ENCODE measurements around the gene TRPM5. TPM values are rescaled to one million over a fixed set of nuclear protein-coding genes. Genes with fewer than 3 reads are reported as not detected.

The TRPM5 gene
- polyA plus RNA-seq, 1 donor (not counting 4 experiments of a cell fraction or from before 2014, with no cell fraction given), result not detected

- H3K27me3 ChIP-seq (ENCODE audit: control insufficient read depth, extremely low read depth, insufficient read depth, low read length), result no peaks in the 10 kb centered on the region
- no peak overlapping the region for H3K27ac ChIP-seq (ENCODE audit: control insufficient read depth, insufficient read depth, low read length)
- no peak overlapping the region for H2AFZ ChIP-seq (ENCODE audit: control insufficient read depth, low read length)
- no peaks in the 10 kb centered on the region for H4K20me1 ChIP-seq (ENCODE audit: control insufficient read depth, extremely low read depth, insufficient read depth, low read length)
- H3K9me1 ChIP-seq (ENCODE audit: control insufficient read depth, extremely low read depth, insufficient read depth, low read length), result no peaks in the 10 kb centered on the region
- no peaks in the 10 kb centered on the region for H3K79me2 ChIP-seq (ENCODE audit: control insufficient read depth, insufficient read depth, low read length)
- no peak overlapping the region for H3K9ac ChIP-seq (ENCODE audit: control insufficient read depth, extremely low read depth, insufficient read depth, low read length)
- H3K4me3 ChIP-seq (ENCODE audit: control insufficient read depth in 2 of 3, extremely low read depth in 1 of 3, insufficient read depth in 2 of 3, low read depth in 1 of 3, low read length in 3 of 3), result no peak overlapping the region
- TF ChIP-seq CTCF (optimal IDR thresholded peaks at IDR 0.05 in 1 of 3, IDR thresholded peaks at IDR 0.05 in 1 of 3, conservative IDR thresholded peaks at IDR 0.05 in 1 of 3; ENCODE audit: extremely low read depth in 1 of 3, insufficient read depth in 2 of 3, low read length in 3 of 3) (no peak), EZH2 (IDR thresholded peaks at IDR 0.05; ENCODE audit: low read length) (no peak)
- FAIRE-seq (no peak), DNase-seq (ENCODE audit: low read depth, low spot score) (no peak)
- H3K9me3 ChIP-seq (ENCODE audit: control insufficient read depth, low read depth, low read length), result no peaks in the 10 kb centered on the region
- dilution Hi-C loops (cut with MboI; ENCODE audit: extremely low pct_ligation_motif_present, low sequenced_read_pairs), result no loop called here
- H3K4me1 ChIP-seq (ENCODE audit: control insufficient read depth, extremely low read depth, insufficient read depth, low read length), result no peaks in the 10 kb centered on the region
- no peaks in the 10 kb centered on the region for H3K36me3 ChIP-seq (ENCODE audit: control insufficient read depth in 2 of 2, extremely low read depth in 1 of 2, insufficient read depth in 2 of 2, low read length in 2 of 2)
- H3K4me2 ChIP-seq (ENCODE audit: control insufficient read depth, extremely low read depth, insufficient read depth, low read depth, low read length), result no peak overlapping the region
Measured at GRCh38 chr11:2414616-2415015, 29.7 kb downstream of the TRPM5 start.

GRCh38 chr11:2413742-2414579 lies 30.4 kb downstream of the TRPM5 start:
- no peaks in the 10 kb centered on the region for H3K79me2 ChIP-seq (ENCODE audit: control insufficient read depth, insufficient read depth, low read length)
- no peaks in the 10 kb centered on the region for H3K9me1 ChIP-seq (ENCODE audit: control insufficient read depth, extremely low read depth, insufficient read depth, low read length)
- H3K27me3 ChIP-seq (ENCODE audit: control insufficient read depth, extremely low read depth, insufficient read depth, low read length), result no peaks in the 10 kb centered on the region
- H3K36me3 ChIP-seq (ENCODE audit: control insufficient read depth in 2 of 2, extremely low read depth in 1 of 2, insufficient read depth in 2 of 2, low read length in 2 of 2), result no peaks in the 10 kb centered on the region
- H3K4me2 ChIP-seq (ENCODE audit: control insufficient read depth, extremely low read depth, insufficient read depth, low read depth, low read length), result no peak overlapping the region
- TF ChIP-seq CTCF (optimal IDR thresholded peaks at IDR 0.05 in 1 of 3, IDR thresholded peaks at IDR 0.05 in 1 of 3, conservative IDR thresholded peaks at IDR 0.05 in 1 of 3; ENCODE audit: extremely low read depth in 1 of 3, insufficient read depth in 2 of 3, low read length in 3 of 3) (no peak), EZH2 (IDR thresholded peaks at IDR 0.05; ENCODE audit: low read length) (no peak)
- H3K9me3 ChIP-seq (ENCODE audit: control insufficient read depth, low read depth, low read length), result no peaks in the 10 kb centered on the region
- FAIRE-seq, result no peak
- DNase-seq (ENCODE audit: low read depth, low spot score), result no peak
- dilution Hi-C loops (cut with MboI; ENCODE audit: extremely low pct_ligation_motif_present, low sequenced_read_pairs), result no loop called here
- no peak overlapping the region for H2AFZ ChIP-seq (ENCODE audit: control insufficient read depth, low read length)
- H3K4me3 ChIP-seq (ENCODE audit: control insufficient read depth in 2 of 3, extremely low read depth in 1 of 3, insufficient read depth in 2 of 3, low read depth in 1 of 3, low read length in 3 of 3), result no peak overlapping the region
- H3K4me1 ChIP-seq (ENCODE audit: control insufficient read depth, extremely low read depth, insufficient read depth, low read length), result no peaks in the 10 kb centered on the region
- H3K27ac ChIP-seq (ENCODE audit: control insufficient read depth, insufficient read depth, low read length), result no peak overlapping the region
- H3K9ac ChIP-seq (ENCODE audit: control insufficient read depth, extremely low read depth, insufficient read depth, low read length), result no peak overlapping the region
- H4K20me1 ChIP-seq (ENCODE audit: control insufficient read depth, extremely low read depth, insufficient read depth, low read length), result no peaks in the 10 kb centered on the region
